Pancreas (tissue), 10 donors: ENCODE measurements around the gene SCN10A. TPM values are rescaled to one million over a fixed set of nuclear protein-coding genes. Genes with fewer than 3 reads are reported as not detected.

Experiments used
- ATAC-seq, 4 donors: fragments of 200-7000 bp; cut with Tn5 transposase; one replicate each; pipeline versions ENCODE4 v1.8.0 to v1.9.1; 2020; ENCODE audit warnings: mild to moderate bottlenecking in 4 of 4, moderate library complexity in 4 of 4
- DNase-seq, 6 donors: peaks; one replicate each; pipeline ENCODE4 v3.0.0-alpha.2; 2020
- FAIRE-seq: peaks from 2 replicates; lab custom pipeline; 2012; peaks lifted over from hg19 to GRCh38; lab: Jason Lieb, UNC
- H3K27ac ChIP-seq, 4 donors: fragments of 200-600 bp; sonication (generic); 1 replicate in 3 of 4; 2 replicates in 1 of 4; pipeline versions ENCODE4 v1.5.0 to v1.8.0; 2020
- H3K27me3 ChIP-seq, 4 donors: fragments of 200-600 bp; one replicate each; pipeline ENCODE4 v1.8.0; 2021
- H3K36me3 ChIP-seq, 3 donors: fragments of 200-600 bp; sonication (generic) in 1 of 3; one replicate each; pipeline versions ENCODE4 v1.5.0 to v1.8.0; 2020 to 2021
- H3K4me1 ChIP-seq, 3 donors: fragments of 200-600 bp; one replicate each; pipeline ENCODE4 v1.8.0; 2021
- H3K4me3 ChIP-seq, 4 donors: fragments of 200-600 bp; sonication (generic) in 2 of 4; one replicate each; pipeline versions ENCODE4 v1.5.0 to v1.8.0; 2020 to 2021
- H3K9me3 ChIP-seq, 4 donors: fragments of 200-600 bp; one replicate each; pipeline ENCODE4 v1.8.0; 2021
- WGBS, 2 donors: extraction: QIAGEN DNeasy Blood & Tissue Kit; methylation state at CpG; one replicate each; pipeline ENCODE4 v1.1.7; 2013; 5-methylcytosine and 5-hydroxymethylcytosine counted together
- intact Hi-C, 3 donors: fragments of 100-400 bp; cut with DNase I; formaldehyde crosslinking; loops; one replicate each; pipeline versions ENCODE4 v1.11.1 to v1.14.2; 2022
- polyA plus RNA-seq, 2 donors: library from polyadenylated mRNA; stranded (reverse); fragments of 200-250 nt; gene quantifications; one replicate each; pipeline ENCODE4 v1.2.3, GENCODE V29; 2013
- total RNA-seq, 6 donors: library from RNA; stranded (reverse); fragmentation: NEBNext Ultra II Directional in 4 of 6; extraction: Animal tissue kit (Norgen Biotek cat#: 25700) in 4 of 6; gene quantifications; one replicate each; pipeline versions ENCODE4 v1.2.1 to v1.2.4, GENCODE V29; 2021 to 2023
- TF ChIP-seq, protein P1 (sequence below), 4 donors: fragments of 200-600 bp; sonication (generic) in 3 of 4; IDR thresholded peaks; one replicate each; pipeline versions ENCODE4 v1.5.0 to v1.8.0; 2021; ENCODE audit warnings: antibody characterized with exemption in 4 of 4
- donor health status: healthy with polysubstance abuse.
- donor health status: DM: no; HTN: no; CAD: no; lungs with moderate emphysema.
- donor health status: DM: no; HTN: no; CAD: no.
- donor health status: control.
- donor health status: control.
- donor health status: Bipolar disorder and iron deficiency.
- donor health status: DM: yes; HTN: yes; CAD: no.
- donor health status: DM: no; HTN: no; CAD: no.
- donor health status: DM: no; HTN: no; CAD: no.
- donor health status: DM: yes; HTN: yes; CAD: no.

Gene SCN10A
- total and polyA plus RNA-seq, 8 donors: not detected

DNA sequence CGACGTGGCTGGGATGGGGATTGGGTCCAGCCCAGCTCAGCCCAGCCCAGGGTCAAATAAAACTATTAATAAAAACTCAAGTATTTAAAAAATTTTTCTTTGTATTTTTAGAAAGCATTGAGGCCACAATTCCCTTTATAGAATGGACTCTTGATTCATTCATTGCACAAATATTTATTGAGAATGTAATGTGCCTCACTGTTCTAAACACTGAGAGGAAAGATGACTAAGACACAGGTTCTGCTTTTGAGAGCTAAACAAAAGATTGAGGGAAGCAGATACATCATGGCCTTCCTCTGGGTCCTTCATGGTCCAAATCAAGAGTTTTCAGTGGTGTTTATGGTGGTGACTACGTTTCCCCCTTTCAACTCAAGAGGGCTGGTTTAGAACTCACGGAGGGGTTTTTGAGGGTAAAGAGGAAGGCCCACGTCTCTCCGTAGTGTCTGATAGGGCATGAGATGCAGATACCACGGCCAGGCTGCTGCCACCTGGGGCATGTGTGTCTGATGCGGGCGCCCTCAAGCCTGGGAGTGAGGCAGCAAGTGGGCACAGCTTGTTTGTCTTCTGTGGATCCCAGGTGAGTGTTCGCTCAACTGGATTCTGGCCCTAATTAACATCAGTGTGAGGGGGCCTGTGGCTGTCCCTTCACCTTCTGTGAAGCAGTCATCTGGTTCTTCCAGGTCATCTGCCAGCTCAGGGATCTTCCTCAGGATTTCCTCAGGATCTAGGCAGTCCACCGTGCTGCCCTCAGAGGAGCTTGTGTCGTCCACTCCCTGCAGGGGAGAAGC lies 93.0 kb downstream of the SCN10A start:
- Histone ChIP-seq H3K27me3 (no peaks in the 10 kb centered on the region), H3K4me1 (no peaks in the 10 kb centered on the region), H3K9me3 (no peaks in the 10 kb centered on the region), H3K36me3 (no peaks in the 10 kb centered on the region), H3K4me3 (no peak overlapping the region), H3K27ac (no peak overlapping the region)
- TF ChIP-seq, protein P1, sequence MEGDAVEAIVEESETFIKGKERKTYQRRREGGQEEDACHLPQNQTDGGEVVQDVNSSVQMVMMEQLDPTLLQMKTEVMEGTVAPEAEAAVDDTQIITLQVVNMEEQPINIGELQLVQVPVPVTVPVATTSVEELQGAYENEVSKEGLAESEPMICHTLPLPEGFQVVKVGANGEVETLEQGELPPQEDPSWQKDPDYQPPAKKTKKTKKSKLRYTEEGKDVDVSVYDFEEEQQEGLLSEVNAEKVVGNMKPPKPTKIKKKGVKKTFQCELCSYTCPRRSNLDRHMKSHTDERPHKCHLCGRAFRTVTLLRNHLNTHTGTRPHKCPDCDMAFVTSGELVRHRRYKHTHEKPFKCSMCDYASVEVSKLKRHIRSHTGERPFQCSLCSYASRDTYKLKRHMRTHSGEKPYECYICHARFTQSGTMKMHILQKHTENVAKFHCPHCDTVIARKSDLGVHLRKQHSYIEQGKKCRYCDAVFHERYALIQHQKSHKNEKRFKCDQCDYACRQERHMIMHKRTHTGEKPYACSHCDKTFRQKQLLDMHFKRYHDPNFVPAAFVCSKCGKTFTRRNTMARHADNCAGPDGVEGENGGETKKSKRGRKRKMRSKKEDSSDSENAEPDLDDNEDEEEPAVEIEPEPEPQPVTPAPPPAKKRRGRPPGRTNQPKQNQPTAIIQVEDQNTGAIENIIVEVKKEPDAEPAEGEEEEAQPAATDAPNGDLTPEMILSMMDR (IDR thresholded peaks at IDR 0.05): no peak
- 69 to 77% methylated on average over 12 of the region's 12 CpGs for WGBS, 2 donors
- intact Hi-C loops: no loop called here
- DNase-seq: no peak
- no peak for ATAC-seq
- FAIRE-seq: no peak

DNA sequence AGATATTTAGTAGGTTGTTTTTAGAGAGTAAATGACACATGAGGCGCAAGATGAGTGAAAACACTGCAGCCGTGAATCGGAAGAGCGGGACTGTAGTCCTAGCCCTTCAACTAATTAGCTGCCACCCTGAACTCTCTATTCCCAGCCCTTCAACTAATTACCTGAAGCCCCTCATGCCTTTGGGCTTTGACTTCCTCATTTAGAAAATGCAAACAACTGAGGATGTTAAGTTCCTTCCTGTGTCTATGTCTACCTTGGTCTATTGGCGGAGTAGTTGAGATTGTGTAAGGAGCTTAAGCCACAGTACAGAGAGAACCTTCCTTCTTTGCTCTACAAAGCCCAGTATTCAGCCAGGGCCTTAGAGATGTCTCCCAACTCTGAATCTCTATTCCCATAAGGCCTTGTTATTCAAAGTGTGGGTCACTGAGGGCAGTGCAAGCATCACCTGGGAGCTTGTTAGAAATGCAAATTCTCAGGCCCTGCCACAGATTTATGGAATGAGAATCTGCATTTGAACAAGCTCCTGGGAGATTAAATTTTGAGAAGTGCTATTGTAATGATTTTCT lies 94.7 kb downstream of the SCN10A start:
- TF ChIP-seq, protein P1 (IDR thresholded peaks at IDR 0.05): no peak
- H3K27ac ChIP-seq: no peak overlapping the region
- ATAC-seq: no peak
- H3K4me1 ChIP-seq: no peaks in the 10 kb centered on the region
- H3K4me3 ChIP-seq: no peak overlapping the region
- H3K9me3 ChIP-seq: no peaks in the 10 kb centered on the region
- H3K27me3 ChIP-seq: no peaks in the 10 kb centered on the region
- WGBS, 2 donors: 95 to 97% methylated on average over 5 of the region's 5 CpGs
- intact Hi-C loops: no loop called here
- no peak for FAIRE-seq
- H3K36me3 ChIP-seq: no peaks in the 10 kb centered on the region
- DNase-seq: no peak

DNA sequence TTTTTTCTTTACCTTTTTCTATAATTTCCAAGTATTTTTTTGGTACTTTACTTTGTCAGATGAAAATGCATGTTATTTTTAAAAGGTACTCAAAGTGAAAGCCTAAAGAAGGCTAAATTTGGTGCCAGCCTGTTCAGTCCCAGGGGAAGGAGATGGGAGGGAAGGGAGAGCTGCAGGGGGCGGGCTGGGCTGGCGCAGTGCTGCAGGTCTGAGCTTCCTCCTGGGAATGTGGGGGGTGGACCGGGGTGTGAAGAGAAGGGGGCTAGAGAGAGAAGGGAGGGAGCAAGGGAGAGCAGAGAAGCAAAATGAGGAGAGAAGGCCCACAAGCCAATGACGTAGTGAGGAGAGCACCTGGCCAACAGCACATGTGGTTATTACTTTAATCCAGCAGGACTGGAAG lies 95.6 kb downstream of the SCN10A start:
- WGBS, 2 donors: 60 to 68% methylated on average over 3 to 4 of the region's 4 CpGs
- no peaks in the 10 kb centered on the region for H3K9me3 ChIP-seq
- no peak overlapping the region for H3K4me3 ChIP-seq
- H3K36me3 ChIP-seq: no peaks in the 10 kb centered on the region
- no peak overlapping the region for H3K27ac ChIP-seq
- DNase-seq (no peak), ATAC-seq (no peak), FAIRE-seq (no peak)
- no peaks in the 10 kb centered on the region for H3K4me1 ChIP-seq
- no peaks in the 10 kb centered on the region for H3K27me3 ChIP-seq
- TF ChIP-seq, protein P1 (IDR thresholded peaks at IDR 0.05): no peak
- intact Hi-C loops: no loop called here

DNA sequence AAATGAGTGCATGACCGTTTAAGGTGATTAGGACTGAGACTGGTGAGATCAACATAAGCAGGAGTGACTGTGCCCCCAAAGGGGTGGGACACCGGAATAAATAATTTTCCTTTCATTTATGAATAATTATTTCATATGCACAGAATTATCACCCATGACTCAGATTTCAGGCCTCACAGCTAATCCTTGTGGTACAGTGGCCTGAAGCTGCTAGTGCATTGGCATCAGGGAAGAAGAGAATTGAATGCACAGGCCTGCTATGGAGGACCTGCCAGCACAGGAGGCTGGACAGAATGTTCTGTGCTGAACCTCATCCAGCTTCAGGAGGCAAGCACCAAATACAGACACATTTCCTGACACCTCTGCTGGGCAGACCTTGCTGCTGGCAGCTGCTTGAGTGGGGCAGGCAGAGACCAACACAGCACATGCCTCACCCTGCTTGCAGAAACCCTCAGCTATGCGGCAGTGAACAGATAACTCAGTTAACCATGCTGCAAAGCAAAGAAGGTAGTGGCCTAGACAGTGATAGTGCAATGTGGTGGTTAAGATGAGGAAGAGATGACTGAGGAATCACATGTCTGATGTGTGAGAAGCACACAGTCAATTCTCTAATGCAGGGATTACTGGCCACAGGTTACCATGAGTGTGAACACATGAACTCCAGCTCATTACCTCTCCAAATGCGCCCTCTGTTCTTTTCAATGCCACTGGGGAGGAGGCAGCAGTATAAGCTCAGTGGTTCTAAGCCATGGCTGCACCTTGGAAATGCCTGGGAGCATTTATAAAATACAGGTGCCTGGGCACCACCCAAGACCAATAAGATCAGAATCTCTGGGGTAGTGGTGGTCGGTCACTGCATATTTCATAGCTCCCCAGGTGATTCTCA lies 98.4 kb downstream of the SCN10A start:
- no peak for FAIRE-seq
- intact Hi-C loops: no loop called here
- H3K27ac ChIP-seq: no peak overlapping the region
- WGBS, 2 donors: 73 to 81% methylated on average over 5 of the region's 5 CpGs
- H3K27me3 ChIP-seq: no peaks in the 10 kb centered on the region
- no peaks in the 10 kb centered on the region for H3K9me3 ChIP-seq
- no peaks in the 10 kb centered on the region for H3K4me1 ChIP-seq
- H3K4me3 ChIP-seq: no peak overlapping the region
- ATAC-seq: no peak
- no peak for DNase-seq
- H3K36me3 ChIP-seq: no peaks in the 10 kb centered on the region
- TF ChIP-seq, protein P1 (IDR thresholded peaks at IDR 0.05): no peak
